GM23338 (cell line): Measurements from ENCODE around the gene PPP2R5B. TPM values are rescaled to one million over a fixed set of nuclear protein-coding genes. Genes with fewer than 3 reads are reported as not detected.

ENCODE experiments used
- ATAC-seq: fragments of 200-7000 bp; cut with Tn5 transposase; 3 replicates; pipeline ENCODE4 v1.9.1; 2020
- DNase-seq: peaks from one replicate; pipeline ENCODE4 v3.0.0-alpha.2; 2015; ENCODE audit warnings: low spot score
- H2AFZ ChIP-seq: fragments of 200-600 bp; sonication (generic); 2 replicates; pipeline ENCODE4 v1.8.0; 2016; ENCODE audit warnings: antibody characterized with exemption, mild to moderate bottlenecking, moderate library complexity
- H3F3A ChIP-seq: fragments of 200-600 bp; sonication (generic); replicated peaks from 2 replicates; pipeline ENCODE4 v1.8.0; 2017; ENCODE audit warnings: antibody characterized with exemption, mixed run types, low read depth
- H3K27ac ChIP-seq: fragments of 200-600 bp; sonication (generic); 2 replicates; pipeline ENCODE4 v1.6.1; 2016; ENCODE audit warnings: low read depth
- H3K27me3 ChIP-seq: fragments of 200-600 bp; sonication (generic); 2 replicates; pipeline ENCODE4 v1.8.0; 2016; ENCODE audit warnings: mild to moderate bottlenecking, mixed run types, moderate library complexity; ENCODE audit not compliant: insufficient read depth
- H3K36me3 ChIP-seq: fragments of 200-600 bp; sonication (generic); 2 replicates; pipeline ENCODE4 v1.8.0; 2016; ENCODE audit warnings: mild to moderate bottlenecking; ENCODE audit not compliant: insufficient read depth
- H3K4me1 ChIP-seq: fragments of 200-600 bp; sonication (generic); 2 replicates; pipeline ENCODE4 v1.8.0; 2016; ENCODE audit warnings: mild to moderate bottlenecking, moderate library complexity; ENCODE audit not compliant: insufficient read depth
- H3K4me2 ChIP-seq: fragments of 200-600 bp; sonication (generic); 2 replicates; pipeline ENCODE4 v1.7.1; 2017; ENCODE audit warnings: mixed run types
- H3K4me3 ChIP-seq: fragments of 200-600 bp; sonication (generic); 2 replicates; pipeline ENCODE4 v1.6.1; 2016; ENCODE audit warnings: mixed run types
- H3K79me2 ChIP-seq: fragments of 200-600 bp; sonication (generic); replicated peaks from 2 replicates; pipeline ENCODE4 v1.8.0; 2017; ENCODE audit warnings: mild to moderate bottlenecking; ENCODE audit not compliant: insufficient read depth
- H3K9me2 ChIP-seq: fragments of 200-600 bp; sonication (generic); 2 replicates; pipeline ENCODE4 v1.8.0; 2017; ENCODE audit not compliant: insufficient read depth
- H4K20me1 ChIP-seq: fragments of 200-600 bp; sonication (generic); replicated peaks from 2 replicates; pipeline ENCODE4 v1.8.0; 2017; ENCODE audit warnings: mild to moderate bottlenecking; ENCODE audit not compliant: insufficient read depth
- H3K27ac Mint-ChIP-seq: 2 replicates; pipeline ENCODE4 v1.8.0; 2020; ENCODE audit warnings: inconsistent platforms, mild to moderate bottlenecking, moderate library complexity, mixed read lengths
- H3K27me3 Mint-ChIP-seq: 3 replicates; pipeline ENCODE4 v1.8.0; 2022; ENCODE audit warnings: low read depth, mild to moderate bottlenecking, moderate library complexity, mixed read lengths, inconsistent platforms; ENCODE audit not compliant: insufficient read depth, poor library complexity
- H3K36me3 Mint-ChIP-seq: 3 replicates; pipeline ENCODE4 v1.8.0; 2021; ENCODE audit warnings: low read depth, mild to moderate bottlenecking, inconsistent platforms, moderate library complexity, mixed read lengths
- H3K4me1 Mint-ChIP-seq: 3 replicates; pipeline ENCODE4 v1.8.0; 2020; ENCODE audit warnings: mild to moderate bottlenecking, inconsistent platforms, mixed read lengths
- H3K4me3 Mint-ChIP-seq: 3 replicates; pipeline ENCODE4 v1.8.0; 2021; ENCODE audit warnings: moderate library complexity, mild to moderate bottlenecking, inconsistent platforms, mixed read lengths
- H3K9me3 Mint-ChIP-seq: 3 replicates; pipeline ENCODE4 v1.8.0; 2020; ENCODE audit warnings: moderate library complexity, mild to moderate bottlenecking, inconsistent platforms, mixed read lengths
- CREB1 ChIP-seq: fragments of 250-450 bp; sonication (Bioruptor Pico); IDR thresholded peaks from 2 replicates; pipeline ENCODE4 v1.5.0; 2020; ENCODE audit warnings: low read depth, mild to moderate bottlenecking, moderate library complexity
- CTCF ChIP-seq, 2 experiments: fragments of 200-600 bp in 1 of 2; sonication (generic) in 1 of 2; conservative IDR thresholded peaks; 2 replicates each; pipeline versions ENCODE4 v1.5.1 to v1.6.1; 2016 to 2017; ENCODE audit warnings: antibody characterized with exemption in 2 of 2, low read depth in 2 of 2, mild to moderate bottlenecking in 2 of 2, moderate library complexity in 1 of 2
- ETS1 ChIP-seq: IDR thresholded peaks from 2 replicates; pipeline ENCODE4 v1.6.1; 2016; ENCODE audit warnings: antibody characterized with exemption
- EZH2 ChIP-seq: fragments of 200-600 bp; sonication (generic); IDR thresholded peaks from one replicate; pipeline ENCODE4 v1.8.0; 2017; ENCODE audit warnings: antibody characterized with exemption, mild to moderate bottlenecking, low read depth; ENCODE audit not compliant: unreplicated experiment
- EZH2phosphoT487 ChIP-seq: fragments of 200-600 bp; sonication (generic); IDR thresholded peaks from one replicate; pipeline ENCODE4 v1.8.1; 2018; ENCODE audit warnings: antibody characterized with exemption; ENCODE audit not compliant: unreplicated experiment
- JUNB ChIP-seq: IDR thresholded peaks from one replicate; pipeline ENCODE4 v1.6.1; 2016; ENCODE audit warnings: antibody characterized with exemption; ENCODE audit not compliant: unreplicated experiment
- NANOG ChIP-seq: IDR thresholded peaks from 2 replicates; pipeline ENCODE4 v1.6.1; 2016; ENCODE audit warnings: antibody characterized with exemption, borderline replicate concordance
- POLR2AphosphoS5 ChIP-seq: IDR thresholded peaks from 2 replicates; pipeline ENCODE4 v1.6.1; 2016; ENCODE audit warnings: antibody characterized with exemption, low read depth
- STAT1 ChIP-seq: IDR thresholded peaks from one replicate; pipeline ENCODE4 v1.6.1; 2016; ENCODE audit warnings: antibody characterized with exemption; ENCODE audit not compliant: unreplicated experiment
- ZNF114 ChIP-seq: fragments of 250-450 bp; sonication (Bioruptor Pico); IDR thresholded peaks from 2 replicates; pipeline ENCODE4 v1.5.0; 2020; ENCODE audit warnings: mild to moderate bottlenecking, moderate library complexity
- ZNF331 ChIP-seq: fragments of 250-450 bp; sonication (Bioruptor Pico); IDR thresholded peaks from 2 replicates; pipeline ENCODE4 v1.5.0; 2020; ENCODE audit warnings: low read depth, mild to moderate bottlenecking, moderate library complexity
- ZNF462 ChIP-seq: fragments of 250-450 bp; sonication (Bioruptor Pico); IDR thresholded peaks from 2 replicates; pipeline ENCODE4 v1.5.0; 2020; ENCODE audit warnings: mild to moderate bottlenecking, moderate library complexity
- polyA plus RNA-seq: library from polyadenylated mRNA; unstranded; fragments of >200 nt; fragmentation: Nextera tagmentation; extraction: Ambion mirVana; gene quantifications from 2 replicates; pipeline ENCODE4 v1.2.1, GENCODE V29; 2016
- total RNA-seq: library from RNA; depleted of rRNA; stranded (reverse); fragments of >200 nt; shearing (Covaris generic); gene quantifications from 2 replicates; pipeline ENCODE4 v1.2.3, GENCODE V29; 2014
- TF ChIP-seq, protein P1 (sequence below): IDR thresholded peaks from one replicate; pipeline ENCODE4 v1.6.1; 2018; ENCODE audit warnings: antibody characterized with exemption; ENCODE audit not compliant: unreplicated experiment

PPP2R5B gene
- total and polyA plus RNA-seq, 2 experiments from 2014 or later: 2.8 to 5.8 TPM

- H3K36me3 Mint-ChIP-seq: no peaks in the 10 kb centered on the region
- no peak for ATAC-seq
- no peaks in the 10 kb centered on the region for H3K4me1 Mint-ChIP-seq
Observed at GRCh38 chr11:64960719-64961118, 36.2 kb downstream of the PPP2R5B start.

More at GRCh38 chr11:64960719-64961118, 36.2 kb downstream of the PPP2R5B start:
- Histone ChIP-seq H3K27me3 (peaks cover 3% of the 10 kb centered on the region; the same call in 1 of the 2 replicates), H4K20me1 (no peaks in the 10 kb centered on the region), H3K4me3 (no peak overlapping the region), H3K27ac (no peak overlapping the region), H3K9me2 (no peaks in the 10 kb centered on the region), H3K36me3 (no peaks in the 10 kb centered on the region), H3F3A (no peaks in the 10 kb centered on the region), H2AFZ (no peak overlapping the region), H3K79me2 (no peaks in the 10 kb centered on the region), H3K4me1 (no peaks in the 10 kb centered on the region), H3K4me2 (no peak overlapping the region)
- DNase-seq: no peak
- no peak for TF ChIP-seq JUNB
- TF ChIP-seq, protein P1, sequence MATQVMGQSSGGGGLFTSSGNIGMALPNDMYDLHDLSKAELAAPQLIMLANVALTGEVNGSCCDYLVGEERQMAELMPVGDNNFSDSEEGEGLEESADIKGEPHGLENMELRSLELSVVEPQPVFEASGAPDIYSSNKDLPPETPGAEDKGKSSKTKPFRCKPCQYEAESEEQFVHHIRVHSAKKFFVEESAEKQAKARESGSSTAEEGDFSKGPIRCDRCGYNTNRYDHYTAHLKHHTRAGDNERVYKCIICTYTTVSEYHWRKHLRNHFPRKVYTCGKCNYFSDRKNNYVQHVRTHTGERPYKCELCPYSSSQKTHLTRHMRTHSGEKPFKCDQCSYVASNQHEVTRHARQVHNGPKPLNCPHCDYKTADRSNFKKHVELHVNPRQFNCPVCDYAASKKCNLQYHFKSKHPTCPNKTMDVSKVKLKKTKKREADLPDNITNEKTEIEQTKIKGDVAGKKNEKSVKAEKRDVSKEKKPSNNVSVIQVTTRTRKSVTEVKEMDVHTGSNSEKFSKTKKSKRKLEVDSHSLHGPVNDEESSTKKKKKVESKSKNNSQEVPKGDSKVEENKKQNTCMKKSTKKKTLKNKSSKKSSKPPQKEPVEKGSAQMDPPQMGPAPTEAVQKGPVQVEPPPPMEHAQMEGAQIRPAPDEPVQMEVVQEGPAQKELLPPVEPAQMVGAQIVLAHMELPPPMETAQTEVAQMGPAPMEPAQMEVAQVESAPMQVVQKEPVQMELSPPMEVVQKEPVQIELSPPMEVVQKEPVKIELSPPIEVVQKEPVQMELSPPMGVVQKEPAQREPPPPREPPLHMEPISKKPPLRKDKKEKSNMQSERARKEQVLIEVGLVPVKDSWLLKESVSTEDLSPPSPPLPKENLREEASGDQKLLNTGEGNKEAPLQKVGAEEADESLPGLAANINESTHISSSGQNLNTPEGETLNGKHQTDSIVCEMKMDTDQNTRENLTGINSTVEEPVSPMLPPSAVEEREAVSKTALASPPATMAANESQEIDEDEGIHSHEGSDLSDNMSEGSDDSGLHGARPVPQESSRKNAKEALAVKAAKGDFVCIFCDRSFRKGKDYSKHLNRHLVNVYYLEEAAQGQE: no peak
- TF ChIP-seq POLR2AphosphoS5: no peak
- no peak for TF ChIP-seq CTCF (conservative IDR thresholded peaks at IDR 0.05; ENCODE audit: low read depth in 2 of 2)
- no peak for TF ChIP-seq ZNF462
- TF ChIP-seq NANOG: no peak
- TF ChIP-seq ZNF114 (CRISPR knock-in tag): no peak
- no peak for TF ChIP-seq CREB1 (CRISPR knock-in tag)
- TF ChIP-seq STAT1: no peak
- no peak for TF ChIP-seq ZNF331 (CRISPR knock-in tag)
- no peak for TF ChIP-seq EZH2phosphoT487
- no peak for TF ChIP-seq EZH2
- TF ChIP-seq ETS1: no peak
- H3K27ac Mint-ChIP-seq: no peak overlapping the region
- peaks cover 5% of the 10 kb centered on the region for H3K27me3 Mint-ChIP-seq
- H3K4me3 Mint-ChIP-seq: no peak overlapping the region
- no peaks in the 10 kb centered on the region for H3K9me3 Mint-ChIP-seq
